GM23338 (cell line): ENCODE data around the gene TEX101. TPM values are rescaled to one million over a fixed set of nuclear protein-coding genes. Genes with fewer than 3 reads are reported as not detected.

Experiments used
- ATAC-seq: fragments of 200-7000 bp; cut with Tn5 transposase; 3 replicates; pipeline ENCODE4 v1.9.1; 2020
- DNase-seq: peaks from one replicate; pipeline ENCODE4 v3.0.0-alpha.2; 2015; ENCODE audit warnings: low spot score
- H2AFZ ChIP-seq: fragments of 200-600 bp; sonication (generic); 2 replicates; pipeline ENCODE4 v1.8.0; 2016; ENCODE audit warnings: antibody characterized with exemption, mild to moderate bottlenecking, moderate library complexity
- H3F3A ChIP-seq: fragments of 200-600 bp; sonication (generic); replicated peaks from 2 replicates; pipeline ENCODE4 v1.8.0; 2017; ENCODE audit warnings: antibody characterized with exemption, mixed run types, low read depth
- H3K27ac ChIP-seq: fragments of 200-600 bp; sonication (generic); 2 replicates; pipeline ENCODE4 v1.6.1; 2016; ENCODE audit warnings: low read depth
- H3K27me3 ChIP-seq: fragments of 200-600 bp; sonication (generic); 2 replicates; pipeline ENCODE4 v1.8.0; 2016; ENCODE audit warnings: mild to moderate bottlenecking, mixed run types, moderate library complexity; ENCODE audit not compliant: insufficient read depth
- H3K36me3 ChIP-seq: fragments of 200-600 bp; sonication (generic); 2 replicates; pipeline ENCODE4 v1.8.0; 2016; ENCODE audit warnings: mild to moderate bottlenecking; ENCODE audit not compliant: insufficient read depth
- H3K4me1 ChIP-seq: fragments of 200-600 bp; sonication (generic); 2 replicates; pipeline ENCODE4 v1.8.0; 2016; ENCODE audit warnings: mild to moderate bottlenecking, moderate library complexity; ENCODE audit not compliant: insufficient read depth
- H3K4me2 ChIP-seq: fragments of 200-600 bp; sonication (generic); 2 replicates; pipeline ENCODE4 v1.7.1; 2017; ENCODE audit warnings: mixed run types
- H3K4me3 ChIP-seq: fragments of 200-600 bp; sonication (generic); 2 replicates; pipeline ENCODE4 v1.6.1; 2016; ENCODE audit warnings: mixed run types
- H3K79me2 ChIP-seq: fragments of 200-600 bp; sonication (generic); replicated peaks from 2 replicates; pipeline ENCODE4 v1.8.0; 2017; ENCODE audit warnings: mild to moderate bottlenecking; ENCODE audit not compliant: insufficient read depth
- H3K9me2 ChIP-seq: fragments of 200-600 bp; sonication (generic); 2 replicates; pipeline ENCODE4 v1.8.0; 2017; ENCODE audit not compliant: insufficient read depth
- H4K20me1 ChIP-seq: fragments of 200-600 bp; sonication (generic); replicated peaks from 2 replicates; pipeline ENCODE4 v1.8.0; 2017; ENCODE audit warnings: mild to moderate bottlenecking; ENCODE audit not compliant: insufficient read depth
- H3K27ac Mint-ChIP-seq: 2 replicates; pipeline ENCODE4 v1.8.0; 2020; ENCODE audit warnings: inconsistent platforms, mild to moderate bottlenecking, moderate library complexity, mixed read lengths
- H3K27me3 Mint-ChIP-seq: 3 replicates; pipeline ENCODE4 v1.8.0; 2022; ENCODE audit warnings: low read depth, mild to moderate bottlenecking, moderate library complexity, mixed read lengths, inconsistent platforms; ENCODE audit not compliant: insufficient read depth, poor library complexity
- H3K36me3 Mint-ChIP-seq: 3 replicates; pipeline ENCODE4 v1.8.0; 2021; ENCODE audit warnings: low read depth, mild to moderate bottlenecking, inconsistent platforms, moderate library complexity, mixed read lengths
- H3K4me1 Mint-ChIP-seq: 3 replicates; pipeline ENCODE4 v1.8.0; 2020; ENCODE audit warnings: mild to moderate bottlenecking, inconsistent platforms, mixed read lengths
- H3K4me3 Mint-ChIP-seq: 3 replicates; pipeline ENCODE4 v1.8.0; 2021; ENCODE audit warnings: moderate library complexity, mild to moderate bottlenecking, inconsistent platforms, mixed read lengths
- H3K9me3 Mint-ChIP-seq: 3 replicates; pipeline ENCODE4 v1.8.0; 2020; ENCODE audit warnings: moderate library complexity, mild to moderate bottlenecking, inconsistent platforms, mixed read lengths
- CREB1 ChIP-seq: fragments of 250-450 bp; sonication (Bioruptor Pico); IDR thresholded peaks from 2 replicates; pipeline ENCODE4 v1.5.0; 2020; ENCODE audit warnings: low read depth, mild to moderate bottlenecking, moderate library complexity
- EZH2 ChIP-seq: fragments of 200-600 bp; sonication (generic); IDR thresholded peaks from one replicate; pipeline ENCODE4 v1.8.0; 2017; ENCODE audit warnings: antibody characterized with exemption, mild to moderate bottlenecking, low read depth; ENCODE audit not compliant: unreplicated experiment
- EZH2phosphoT487 ChIP-seq: fragments of 200-600 bp; sonication (generic); IDR thresholded peaks from one replicate; pipeline ENCODE4 v1.8.1; 2018; ENCODE audit warnings: antibody characterized with exemption; ENCODE audit not compliant: unreplicated experiment
- JUNB ChIP-seq: IDR thresholded peaks from one replicate; pipeline ENCODE4 v1.6.1; 2016; ENCODE audit warnings: antibody characterized with exemption; ENCODE audit not compliant: unreplicated experiment
- NANOG ChIP-seq: IDR thresholded peaks from 2 replicates; pipeline ENCODE4 v1.6.1; 2016; ENCODE audit warnings: antibody characterized with exemption, borderline replicate concordance
- POLR2AphosphoS5 ChIP-seq: IDR thresholded peaks from 2 replicates; pipeline ENCODE4 v1.6.1; 2016; ENCODE audit warnings: antibody characterized with exemption, low read depth
- STAT1 ChIP-seq: IDR thresholded peaks from one replicate; pipeline ENCODE4 v1.6.1; 2016; ENCODE audit warnings: antibody characterized with exemption; ENCODE audit not compliant: unreplicated experiment
- ZNF114 ChIP-seq: fragments of 250-450 bp; sonication (Bioruptor Pico); IDR thresholded peaks from 2 replicates; pipeline ENCODE4 v1.5.0; 2020; ENCODE audit warnings: mild to moderate bottlenecking, moderate library complexity
- ZNF331 ChIP-seq: fragments of 250-450 bp; sonication (Bioruptor Pico); IDR thresholded peaks from 2 replicates; pipeline ENCODE4 v1.5.0; 2020; ENCODE audit warnings: low read depth, mild to moderate bottlenecking, moderate library complexity
- polyA plus RNA-seq: library from polyadenylated mRNA; unstranded; fragments of >200 nt; fragmentation: Nextera tagmentation; extraction: Ambion mirVana; gene quantifications from 2 replicates; pipeline ENCODE4 v1.2.1, GENCODE V29; 2016
- total RNA-seq: library from RNA; depleted of rRNA; stranded (reverse); fragments of >200 nt; shearing (Covaris generic); gene quantifications from 2 replicates; pipeline ENCODE4 v1.2.3, GENCODE V29; 2014
- TF ChIP-seq, protein P1 (sequence below): fragments of 250-450 bp; sonication (Bioruptor Pico); IDR thresholded peaks from 2 replicates; pipeline ENCODE4 v1.5.0; 2020; ENCODE audit warnings: mild to moderate bottlenecking, moderate library complexity
- TF ChIP-seq, protein P2 (sequence below): IDR thresholded peaks from 2 replicates; pipeline ENCODE4 v1.6.1; 2016; ENCODE audit warnings: antibody characterized with exemption
- TF ChIP-seq, protein P3 (sequence below): IDR thresholded peaks from one replicate; pipeline ENCODE4 v1.6.1; 2018; ENCODE audit warnings: antibody characterized with exemption; ENCODE audit not compliant: unreplicated experiment
- TF ChIP-seq, protein P4 (sequence below), 2 experiments: fragments of 200-600 bp in 1 of 2; sonication (generic) in 1 of 2; conservative IDR thresholded peaks; 2 replicates each; pipeline versions ENCODE4 v1.5.1 to v1.6.1; 2016 to 2017; ENCODE audit warnings: antibody characterized with exemption in 2 of 2, low read depth in 2 of 2, mild to moderate bottlenecking in 2 of 2, moderate library complexity in 1 of 2

The TEX101 gene
- total and polyA plus RNA-seq, 2 experiments from 2014 or later, result not detected

DNA sequence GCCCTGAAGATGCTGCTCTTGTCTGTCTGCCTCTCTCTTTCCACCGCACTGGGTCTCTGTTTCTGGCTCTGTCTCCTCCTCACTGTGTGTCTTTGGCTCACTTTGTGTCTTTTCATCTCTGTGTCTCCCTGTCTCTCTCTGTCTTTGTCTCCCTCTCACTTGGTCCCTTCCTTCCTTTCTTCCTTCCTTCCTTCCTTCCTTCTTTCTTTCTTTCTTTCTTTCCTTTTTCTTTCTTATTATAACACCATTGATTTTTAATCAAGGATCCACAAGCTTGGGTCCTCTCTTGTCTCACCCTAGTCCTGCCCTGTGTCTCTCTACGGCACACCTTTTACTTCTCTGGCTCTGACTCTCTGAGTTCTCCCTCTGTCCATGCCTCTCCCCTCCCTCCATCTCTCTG is 46.9 kb upstream of the TEX101 start:
- 0 out of 2 replicates have a peak, but pooled peaks cover 2% of the 10 kb centered on the region for H3K9me2 ChIP-seq
- H3K36me3 ChIP-seq, result no peaks in the 10 kb centered on the region
- H3K4me3 ChIP-seq, result no peak overlapping the region
- no peak overlapping the region for H2AFZ ChIP-seq
- Mint-ChIP-seq H3K27me3 (peaks cover 11% of the 10 kb centered on the region), H3K4me1 (peaks cover 10% of the 10 kb centered on the region; the same call in 2 of the 3 replicates), H3K4me3 (no peak overlapping the region), H3K36me3 (no peaks in the 10 kb centered on the region), H3K27ac (no peak overlapping the region), H3K9me3 (no peaks in the 10 kb centered on the region; the same call in 2 of the 3 replicates)
- H3K27me3 ChIP-seq, result no peaks in the 10 kb centered on the region
- no peaks in the 10 kb centered on the region for H3F3A ChIP-seq
- H3K27ac ChIP-seq, result no peak overlapping the region
- no peak for DNase-seq
- no peaks in the 10 kb centered on the region for H3K79me2 ChIP-seq
- no peaks in the 10 kb centered on the region for H3K4me1 ChIP-seq
- H3K4me2 ChIP-seq, result no peak overlapping the region
- no peak for ATAC-seq
- TF ChIP-seq CREB1, result no peak
- TF ChIP-seq NANOG, result no peak
- TF ChIP-seq, protein P1, sequence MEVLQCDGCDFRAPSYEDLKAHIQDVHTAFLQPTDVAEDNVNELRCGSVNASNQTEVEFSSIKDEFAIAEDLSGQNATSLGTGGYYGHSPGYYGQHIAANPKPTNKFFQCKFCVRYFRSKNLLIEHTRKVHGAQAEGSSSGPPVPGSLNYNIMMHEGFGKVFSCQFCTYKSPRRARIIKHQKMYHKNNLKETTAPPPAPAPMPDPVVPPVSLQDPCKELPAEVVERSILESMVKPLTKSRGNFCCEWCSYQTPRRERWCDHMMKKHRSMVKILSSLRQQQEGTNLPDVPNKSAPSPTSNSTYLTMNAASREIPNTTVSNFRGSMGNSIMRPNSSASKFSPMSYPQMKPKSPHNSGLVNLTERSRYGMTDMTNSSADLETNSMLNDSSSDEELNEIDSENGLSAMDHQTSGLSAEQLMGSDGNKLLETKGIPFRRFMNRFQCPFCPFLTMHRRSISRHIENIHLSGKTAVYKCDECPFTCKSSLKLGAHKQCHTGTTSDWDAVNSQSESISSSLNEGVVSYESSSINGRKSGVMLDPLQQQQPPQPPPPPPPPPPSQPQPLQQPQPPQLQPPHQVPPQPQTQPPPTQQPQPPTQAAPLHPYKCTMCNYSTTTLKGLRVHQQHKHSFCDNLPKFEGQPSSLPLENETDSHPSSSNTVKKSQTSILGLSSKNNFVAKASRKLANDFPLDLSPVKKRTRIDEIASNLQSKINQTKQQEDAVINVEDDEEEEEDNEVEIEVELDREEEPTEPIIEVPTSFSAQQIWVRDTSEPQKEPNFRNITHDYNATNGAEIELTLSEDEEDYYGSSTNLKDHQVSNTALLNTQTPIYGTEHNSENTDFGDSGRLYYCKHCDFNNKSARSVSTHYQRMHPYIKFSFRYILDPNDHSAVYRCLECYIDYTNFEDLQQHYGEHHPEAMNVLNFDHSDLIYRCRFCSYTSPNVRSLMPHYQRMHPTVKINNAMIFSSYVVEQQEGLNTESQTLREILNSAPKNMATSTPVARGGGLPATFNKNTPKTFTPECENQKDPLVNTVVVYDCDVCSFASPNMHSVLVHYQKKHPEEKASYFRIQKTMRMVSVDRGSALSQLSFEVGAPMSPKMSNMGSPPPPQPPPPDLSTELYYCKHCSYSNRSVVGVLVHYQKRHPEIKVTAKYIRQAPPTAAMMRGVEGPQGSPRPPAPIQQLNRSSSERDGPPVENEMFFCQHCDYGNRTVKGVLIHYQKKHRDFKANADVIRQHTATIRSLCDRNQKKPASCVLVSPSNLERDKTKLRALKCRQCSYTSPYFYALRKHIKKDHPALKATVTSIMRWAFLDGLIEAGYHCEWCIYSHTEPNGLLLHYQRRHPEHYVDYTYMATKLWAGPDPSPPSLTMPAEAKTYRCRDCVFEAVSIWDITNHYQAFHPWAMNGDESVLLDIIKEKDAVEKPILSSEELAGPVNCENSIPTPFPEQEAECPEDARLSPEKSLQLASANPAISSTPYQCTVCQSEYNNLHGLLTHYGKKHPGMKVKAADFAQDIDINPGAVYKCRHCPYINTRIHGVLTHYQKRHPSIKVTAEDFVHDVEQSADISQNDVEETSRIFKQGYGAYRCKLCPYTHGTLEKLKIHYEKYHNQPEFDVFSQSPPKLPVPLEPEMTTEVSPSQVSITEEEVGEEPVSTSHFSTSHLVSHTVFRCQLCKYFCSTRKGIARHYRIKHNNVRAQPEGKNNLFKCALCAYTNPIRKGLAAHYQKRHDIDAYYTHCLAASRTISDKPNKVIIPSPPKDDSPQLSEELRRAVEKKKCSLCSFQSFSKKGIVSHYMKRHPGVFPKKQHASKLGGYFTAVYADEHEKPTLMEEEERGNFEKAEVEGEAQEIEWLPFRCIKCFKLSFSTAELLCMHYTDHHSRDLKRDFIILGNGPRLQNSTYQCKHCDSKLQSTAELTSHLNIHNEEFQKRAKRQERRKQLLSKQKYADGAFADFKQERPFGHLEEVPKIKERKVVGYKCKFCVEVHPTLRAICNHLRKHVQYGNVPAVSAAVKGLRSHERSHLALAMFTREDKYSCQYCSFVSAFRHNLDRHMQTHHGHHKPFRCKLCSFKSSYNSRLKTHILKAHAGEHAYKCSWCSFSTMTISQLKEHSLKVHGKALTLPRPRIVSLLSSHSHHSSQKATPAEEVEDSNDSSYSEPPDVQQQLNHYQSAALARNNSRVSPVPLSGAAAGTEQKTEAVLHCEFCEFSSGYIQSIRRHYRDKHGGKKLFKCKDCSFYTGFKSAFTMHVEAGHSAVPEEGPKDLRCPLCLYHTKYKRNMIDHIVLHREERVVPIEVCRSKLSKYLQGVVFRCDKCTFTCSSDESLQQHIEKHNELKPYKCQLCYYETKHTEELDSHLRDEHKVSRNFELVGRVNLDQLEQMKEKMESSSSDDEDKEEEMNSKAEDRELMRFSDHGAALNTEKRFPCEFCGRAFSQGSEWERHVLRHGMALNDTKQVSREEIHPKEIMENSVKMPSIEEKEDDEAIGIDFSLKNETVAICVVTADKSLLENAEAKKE (CRISPR knock-in tag), result no peak
- TF ChIP-seq ZNF114, result no peak
- TF ChIP-seq, protein P2, sequence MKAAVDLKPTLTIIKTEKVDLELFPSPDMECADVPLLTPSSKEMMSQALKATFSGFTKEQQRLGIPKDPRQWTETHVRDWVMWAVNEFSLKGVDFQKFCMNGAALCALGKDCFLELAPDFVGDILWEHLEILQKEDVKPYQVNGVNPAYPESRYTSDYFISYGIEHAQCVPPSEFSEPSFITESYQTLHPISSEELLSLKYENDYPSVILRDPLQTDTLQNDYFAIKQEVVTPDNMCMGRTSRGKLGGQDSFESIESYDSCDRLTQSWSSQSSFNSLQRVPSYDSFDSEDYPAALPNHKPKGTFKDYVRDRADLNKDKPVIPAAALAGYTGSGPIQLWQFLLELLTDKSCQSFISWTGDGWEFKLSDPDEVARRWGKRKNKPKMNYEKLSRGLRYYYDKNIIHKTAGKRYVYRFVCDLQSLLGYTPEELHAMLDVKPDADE, result no peak
- TF ChIP-seq ZNF331 (CRISPR knock-in tag), result no peak
- no peak for TF ChIP-seq POLR2AphosphoS5
- TF ChIP-seq STAT1, result no peak
- TF ChIP-seq, protein P3, sequence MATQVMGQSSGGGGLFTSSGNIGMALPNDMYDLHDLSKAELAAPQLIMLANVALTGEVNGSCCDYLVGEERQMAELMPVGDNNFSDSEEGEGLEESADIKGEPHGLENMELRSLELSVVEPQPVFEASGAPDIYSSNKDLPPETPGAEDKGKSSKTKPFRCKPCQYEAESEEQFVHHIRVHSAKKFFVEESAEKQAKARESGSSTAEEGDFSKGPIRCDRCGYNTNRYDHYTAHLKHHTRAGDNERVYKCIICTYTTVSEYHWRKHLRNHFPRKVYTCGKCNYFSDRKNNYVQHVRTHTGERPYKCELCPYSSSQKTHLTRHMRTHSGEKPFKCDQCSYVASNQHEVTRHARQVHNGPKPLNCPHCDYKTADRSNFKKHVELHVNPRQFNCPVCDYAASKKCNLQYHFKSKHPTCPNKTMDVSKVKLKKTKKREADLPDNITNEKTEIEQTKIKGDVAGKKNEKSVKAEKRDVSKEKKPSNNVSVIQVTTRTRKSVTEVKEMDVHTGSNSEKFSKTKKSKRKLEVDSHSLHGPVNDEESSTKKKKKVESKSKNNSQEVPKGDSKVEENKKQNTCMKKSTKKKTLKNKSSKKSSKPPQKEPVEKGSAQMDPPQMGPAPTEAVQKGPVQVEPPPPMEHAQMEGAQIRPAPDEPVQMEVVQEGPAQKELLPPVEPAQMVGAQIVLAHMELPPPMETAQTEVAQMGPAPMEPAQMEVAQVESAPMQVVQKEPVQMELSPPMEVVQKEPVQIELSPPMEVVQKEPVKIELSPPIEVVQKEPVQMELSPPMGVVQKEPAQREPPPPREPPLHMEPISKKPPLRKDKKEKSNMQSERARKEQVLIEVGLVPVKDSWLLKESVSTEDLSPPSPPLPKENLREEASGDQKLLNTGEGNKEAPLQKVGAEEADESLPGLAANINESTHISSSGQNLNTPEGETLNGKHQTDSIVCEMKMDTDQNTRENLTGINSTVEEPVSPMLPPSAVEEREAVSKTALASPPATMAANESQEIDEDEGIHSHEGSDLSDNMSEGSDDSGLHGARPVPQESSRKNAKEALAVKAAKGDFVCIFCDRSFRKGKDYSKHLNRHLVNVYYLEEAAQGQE, result no peak
- no peak for TF ChIP-seq EZH2
- TF ChIP-seq JUNB, result no peak
- TF ChIP-seq, protein P4, sequence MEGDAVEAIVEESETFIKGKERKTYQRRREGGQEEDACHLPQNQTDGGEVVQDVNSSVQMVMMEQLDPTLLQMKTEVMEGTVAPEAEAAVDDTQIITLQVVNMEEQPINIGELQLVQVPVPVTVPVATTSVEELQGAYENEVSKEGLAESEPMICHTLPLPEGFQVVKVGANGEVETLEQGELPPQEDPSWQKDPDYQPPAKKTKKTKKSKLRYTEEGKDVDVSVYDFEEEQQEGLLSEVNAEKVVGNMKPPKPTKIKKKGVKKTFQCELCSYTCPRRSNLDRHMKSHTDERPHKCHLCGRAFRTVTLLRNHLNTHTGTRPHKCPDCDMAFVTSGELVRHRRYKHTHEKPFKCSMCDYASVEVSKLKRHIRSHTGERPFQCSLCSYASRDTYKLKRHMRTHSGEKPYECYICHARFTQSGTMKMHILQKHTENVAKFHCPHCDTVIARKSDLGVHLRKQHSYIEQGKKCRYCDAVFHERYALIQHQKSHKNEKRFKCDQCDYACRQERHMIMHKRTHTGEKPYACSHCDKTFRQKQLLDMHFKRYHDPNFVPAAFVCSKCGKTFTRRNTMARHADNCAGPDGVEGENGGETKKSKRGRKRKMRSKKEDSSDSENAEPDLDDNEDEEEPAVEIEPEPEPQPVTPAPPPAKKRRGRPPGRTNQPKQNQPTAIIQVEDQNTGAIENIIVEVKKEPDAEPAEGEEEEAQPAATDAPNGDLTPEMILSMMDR (conservative IDR thresholded peaks at IDR 0.05; ENCODE audit: low read depth in 2 of 2), result no peak
- TF ChIP-seq EZH2phosphoT487, result no peak
- H4K20me1 ChIP-seq, result no peaks in the 10 kb centered on the region
